GM19438 (cell line): Measurements from ENCODE around the gene LMAN2L.

Source experiments
- ATAC-seq: cut with Tn5 transposase; IDR thresholded peaks from one replicate; pipeline ENCODE4 v1.9.1; 2021; ENCODE audit warnings: low read depth; ENCODE audit not compliant: unreplicated experiment

The LMAN2L gene, protein sequence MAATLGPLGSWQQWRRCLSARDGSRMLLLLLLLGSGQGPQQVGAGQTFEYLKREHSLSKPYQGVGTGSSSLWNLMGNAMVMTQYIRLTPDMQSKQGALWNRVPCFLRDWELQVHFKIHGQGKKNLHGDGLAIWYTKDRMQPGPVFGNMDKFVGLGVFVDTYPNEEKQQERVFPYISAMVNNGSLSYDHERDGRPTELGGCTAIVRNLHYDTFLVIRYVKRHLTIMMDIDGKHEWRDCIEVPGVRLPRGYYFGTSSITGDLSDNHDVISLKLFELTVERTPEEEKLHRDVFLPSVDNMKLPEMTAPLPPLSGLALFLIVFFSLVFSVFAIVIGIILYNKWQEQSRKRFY

DNA sequence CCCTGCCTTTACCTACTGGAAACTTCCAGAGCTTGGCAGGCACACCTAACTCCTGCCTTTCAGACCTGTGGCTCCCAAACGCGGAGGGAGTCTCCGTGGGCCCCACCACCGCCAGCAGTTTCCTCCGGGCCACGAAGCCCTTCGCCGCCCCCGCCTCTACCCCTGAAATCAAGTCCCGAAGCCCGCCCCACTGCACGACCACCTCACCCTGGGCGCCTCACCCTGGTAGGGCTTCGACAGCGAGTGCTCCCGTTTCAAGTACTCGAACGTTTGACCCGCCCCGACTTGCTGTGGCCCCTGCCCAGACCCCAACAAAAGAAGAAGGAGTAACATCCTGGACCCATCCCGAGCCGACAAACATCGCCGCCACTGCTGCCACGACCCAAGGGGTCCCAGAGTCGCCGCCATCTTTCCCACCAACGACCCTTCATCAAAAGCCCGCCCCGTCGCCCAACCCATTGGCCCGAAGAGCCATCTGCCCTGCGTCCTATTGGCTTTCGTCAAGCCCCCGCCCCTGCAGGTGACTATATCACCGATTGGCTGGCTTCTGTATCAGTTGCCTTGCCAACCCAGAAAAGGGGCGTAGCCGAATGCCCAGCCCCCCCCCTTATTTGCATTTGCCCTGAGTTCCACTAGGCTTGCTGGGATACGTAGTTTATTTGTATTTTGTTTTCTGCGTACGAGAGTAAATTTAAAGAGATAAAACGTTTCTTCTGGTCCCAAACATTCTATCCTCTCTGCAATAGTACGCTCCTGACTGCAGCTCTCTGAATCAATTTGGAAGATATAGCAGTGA, at the start of gene LMAN2L:
Gene LMAN2L, minus strand, starts transcription at position 432 of the 796 bp plus-strand sequence. Its CDS starts 24 bp downstream, at position 408.
- peak; percentile 99 for ATAC-seq

DNA sequence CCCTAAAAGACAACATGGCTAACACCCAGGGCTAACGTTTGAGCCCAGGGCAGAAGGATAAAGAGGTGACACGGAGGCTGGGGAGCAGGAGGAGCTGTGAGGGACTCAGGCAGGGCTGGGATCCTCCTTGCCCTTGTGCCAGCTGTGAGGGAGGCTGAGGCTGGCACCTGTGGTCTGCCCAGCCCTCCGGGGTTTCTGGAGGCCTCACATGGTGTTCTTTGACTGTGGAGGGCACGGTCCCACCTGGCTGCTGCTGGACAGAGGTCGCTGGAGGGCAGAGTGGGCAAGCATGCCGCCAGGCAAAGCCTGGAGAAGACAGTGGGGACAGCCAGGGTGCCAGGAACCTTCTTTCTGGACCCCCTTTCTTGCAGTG, 49.4 kb upstream of the LMAN2L start:
- ATAC-seq, result no peak

DNA sequence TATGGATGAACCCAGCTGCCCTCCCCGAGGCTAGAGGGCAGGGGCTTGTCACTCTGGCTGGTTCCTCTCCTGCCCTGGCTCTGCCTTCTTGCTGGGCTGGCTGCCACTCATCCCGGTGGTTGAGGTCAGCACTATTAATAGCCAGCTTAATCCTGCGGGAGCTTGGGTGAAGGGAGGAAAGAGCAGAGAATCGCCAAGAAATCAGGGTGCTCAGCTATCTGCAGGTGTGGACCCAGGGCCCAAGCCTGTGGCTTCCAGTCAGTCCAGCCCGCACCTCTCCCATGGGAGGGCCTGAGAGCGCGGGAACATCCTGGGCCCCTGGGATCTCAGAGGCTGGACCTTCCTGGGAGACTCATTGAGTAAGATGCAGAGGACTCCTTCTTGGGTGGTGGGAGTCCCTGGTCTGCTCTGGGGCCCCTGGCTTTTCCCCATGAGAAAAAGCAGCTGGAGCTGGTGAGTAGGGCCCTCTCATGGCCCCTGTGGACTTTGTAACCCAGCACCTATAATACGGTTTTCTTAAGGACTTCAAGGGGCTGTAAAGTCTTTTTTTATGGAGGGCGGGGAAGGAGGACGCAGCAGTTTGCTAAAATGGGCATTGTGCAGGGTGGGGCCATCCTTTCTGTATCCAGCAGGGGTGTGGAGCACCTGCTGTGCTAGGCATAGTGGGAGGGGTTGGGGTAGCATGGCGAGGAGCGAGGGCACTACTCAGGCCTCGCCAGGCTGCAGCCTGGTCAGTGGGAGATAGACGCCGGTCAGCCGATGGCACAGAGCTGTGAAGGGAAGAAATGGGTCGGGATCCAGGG, 48.8 kb upstream of the LMAN2L start:
- ATAC-seq, result no peak

DNA sequence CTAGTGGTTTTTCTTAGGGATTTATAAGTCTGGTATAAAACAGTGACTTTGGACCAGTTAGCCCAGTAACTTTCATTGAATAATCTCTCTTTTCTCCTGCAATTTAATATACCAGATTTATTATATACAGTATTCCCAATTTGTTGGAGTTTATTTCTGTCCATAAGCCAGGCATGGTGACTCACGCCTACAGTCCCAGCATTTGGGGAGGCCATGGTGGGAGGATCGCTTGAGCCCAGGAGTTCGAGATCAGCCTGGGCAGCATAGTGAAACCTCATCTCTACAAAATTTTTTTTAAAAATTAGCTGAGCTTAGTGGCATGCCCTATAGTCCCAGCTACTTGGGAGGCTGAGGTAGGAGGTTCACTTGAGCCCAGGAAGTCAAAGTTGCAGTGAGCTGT, 47.5 kb upstream of the LMAN2L start:
- ATAC-seq, result no peak

DNA sequence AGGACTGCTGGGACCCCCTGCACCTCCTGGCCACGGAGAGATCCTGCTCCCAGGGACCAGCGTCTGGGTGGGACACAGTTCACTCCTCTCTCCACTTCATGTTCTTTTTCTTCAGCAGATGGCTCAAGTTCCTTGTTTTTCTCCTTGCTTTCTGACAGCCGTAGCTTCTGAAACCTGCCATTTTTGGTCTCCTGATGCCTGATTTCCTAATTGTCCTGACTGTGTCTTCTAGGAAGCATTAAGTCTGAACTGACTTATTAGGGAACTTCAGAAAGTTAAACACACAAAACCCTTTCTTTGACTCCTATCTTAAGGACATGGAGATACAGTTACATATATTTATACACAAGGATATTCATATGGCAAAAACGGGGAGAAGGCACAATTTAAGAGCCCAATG, 43.5 kb upstream of the LMAN2L start:
- ATAC-seq, result no peak

DNA sequence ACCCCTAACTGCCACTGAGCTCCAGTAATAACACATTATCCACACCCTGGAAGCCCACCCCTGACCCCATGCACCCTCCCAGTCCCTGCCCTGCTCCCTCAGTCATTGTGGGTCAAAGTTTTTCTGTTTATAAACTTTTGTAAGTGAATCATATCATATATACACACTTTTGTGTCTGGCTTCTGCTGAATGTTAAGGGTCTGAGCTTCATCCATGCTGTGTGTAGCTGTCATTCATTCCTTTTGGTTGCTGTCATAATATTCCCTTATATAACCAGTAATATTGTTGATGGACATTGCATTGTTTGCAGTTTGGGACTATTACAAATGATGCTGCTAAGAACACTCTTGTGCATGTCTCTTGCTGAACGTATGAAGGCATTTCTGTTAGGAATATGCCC, 35.3 kb upstream of the LMAN2L start:
- ATAC-seq, result no peak

DNA sequence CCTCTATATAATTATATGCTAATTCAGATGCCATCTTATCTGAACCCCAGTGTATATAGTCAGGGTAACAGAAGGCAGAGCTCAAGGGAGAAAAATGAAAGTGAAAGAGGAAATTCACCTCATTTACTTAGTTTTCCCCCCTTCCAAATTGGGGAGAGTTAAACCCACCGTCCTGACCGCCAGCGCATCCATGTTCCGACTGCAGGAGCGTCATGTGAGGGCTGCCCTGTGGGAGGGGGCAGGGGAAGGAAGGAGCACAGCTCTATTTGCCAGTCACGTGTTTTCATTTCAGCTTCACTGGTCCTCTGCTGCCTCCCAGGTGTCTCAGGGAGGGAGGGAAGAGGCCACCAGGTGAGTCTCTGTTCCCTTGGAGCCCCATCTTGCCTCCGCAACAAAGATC, 34.1 kb upstream of the LMAN2L start:
- ATAC-seq, result no peak

DNA sequence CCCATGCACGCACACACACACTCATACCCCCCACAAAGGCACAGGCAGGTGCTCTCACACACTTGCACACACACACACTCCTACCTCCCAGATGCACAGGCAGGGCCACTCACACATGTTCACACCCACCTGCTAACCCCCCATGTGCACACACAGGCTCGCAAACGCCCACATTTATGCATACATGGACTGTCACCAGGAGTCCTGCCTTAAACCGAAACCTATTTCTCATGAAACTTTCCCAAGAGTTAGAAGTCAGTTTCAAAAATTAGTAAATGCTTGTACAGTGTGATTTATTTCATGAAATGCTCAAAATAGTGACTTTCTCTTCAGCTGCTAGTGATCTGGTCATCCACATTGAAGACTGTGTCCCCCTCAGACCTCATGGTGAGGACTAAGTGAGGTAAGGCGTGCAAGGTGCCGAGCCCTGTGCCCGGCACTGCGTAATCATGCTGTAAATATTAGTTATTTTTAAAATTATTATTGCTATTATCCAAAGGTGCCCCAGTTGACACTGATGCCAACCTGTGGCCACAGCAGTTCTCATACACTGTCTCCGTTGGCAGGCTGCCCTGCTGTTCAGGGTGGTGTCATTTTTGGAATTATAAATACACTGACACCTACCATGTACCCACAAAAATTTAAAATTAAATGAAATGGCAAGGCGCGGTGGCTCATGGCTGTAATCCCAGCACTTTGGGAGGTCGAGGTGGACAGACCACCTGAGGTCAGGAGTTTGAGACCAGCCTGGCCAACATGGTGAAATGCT, 33.2 kb upstream of the LMAN2L start:
- ATAC-seq, result no peak

DNA sequence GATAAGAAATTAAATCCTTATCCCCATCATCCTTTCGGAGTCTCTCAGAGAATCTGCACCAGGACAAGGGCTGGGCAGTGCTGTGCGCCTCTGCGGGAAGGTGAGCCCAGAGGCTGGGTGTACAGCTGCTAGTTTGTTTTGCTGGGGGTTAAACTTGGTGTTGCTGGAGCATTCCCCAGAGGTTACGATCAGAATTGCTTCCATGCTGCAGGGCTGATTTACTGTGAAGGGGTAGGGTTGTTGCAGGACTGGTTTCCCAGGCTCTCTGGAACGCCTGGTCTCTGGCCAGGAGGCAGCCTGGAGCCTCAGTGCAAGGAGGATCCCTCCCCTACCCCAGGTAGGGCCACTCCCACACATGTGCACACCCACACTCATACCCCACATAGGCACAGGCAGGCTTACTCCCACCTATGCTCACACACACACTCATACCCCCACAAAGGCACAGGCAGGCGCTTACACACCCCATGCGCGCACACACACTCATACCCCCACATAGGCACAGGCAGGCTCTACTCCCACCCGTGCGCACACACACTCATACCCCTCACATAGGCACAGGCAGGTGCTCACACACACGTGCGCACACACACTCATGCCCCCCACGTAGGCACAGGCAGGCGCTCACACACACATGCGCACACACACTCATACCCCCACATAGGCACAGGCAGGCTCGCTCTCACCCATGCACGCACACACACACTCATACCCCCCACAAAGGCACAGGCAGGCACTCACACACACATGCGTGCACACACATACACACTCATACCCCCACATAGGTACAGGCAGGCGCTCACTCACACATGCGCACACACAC, 32.1 kb upstream of the LMAN2L start:
- no peak for ATAC-seq

DNA sequence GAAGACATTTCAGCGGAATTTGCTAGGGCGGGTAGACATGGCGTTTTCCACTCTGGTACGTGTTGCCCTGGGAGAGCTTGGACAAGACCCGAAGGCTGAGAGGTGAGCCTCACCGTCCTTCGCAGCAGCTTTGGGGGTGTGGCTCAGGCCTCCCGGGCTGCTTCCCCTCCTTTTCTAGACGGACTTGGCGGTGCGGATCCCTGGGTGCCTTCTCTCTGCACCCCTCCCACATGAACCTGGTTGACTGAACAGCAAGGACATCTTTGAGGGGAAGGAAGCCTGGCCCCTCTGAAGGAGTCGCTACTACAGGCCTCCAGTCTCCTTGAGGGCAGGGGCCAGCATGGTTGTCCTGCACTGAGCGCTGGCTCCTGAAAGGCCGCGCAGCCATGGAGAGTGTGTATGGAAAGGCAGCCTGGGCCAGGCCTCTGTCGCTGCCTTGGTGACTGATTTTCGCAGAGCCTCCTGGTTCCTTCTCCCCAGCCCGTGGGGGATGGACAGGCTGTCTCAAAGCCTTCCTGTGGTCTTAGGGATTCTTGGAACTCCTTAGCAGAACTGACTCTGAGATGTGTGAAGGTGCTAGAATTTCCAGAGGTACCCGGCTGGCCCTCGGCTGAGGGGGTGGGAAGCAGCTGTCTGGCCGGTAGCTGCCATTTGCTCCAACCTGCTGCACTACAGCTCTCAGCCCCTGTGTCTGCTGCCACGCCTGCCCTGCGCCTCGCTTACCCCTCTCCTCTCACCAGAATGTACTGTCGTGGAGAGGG, 30.8 kb upstream of the LMAN2L start:
- ATAC-seq, result no peak

DNA sequence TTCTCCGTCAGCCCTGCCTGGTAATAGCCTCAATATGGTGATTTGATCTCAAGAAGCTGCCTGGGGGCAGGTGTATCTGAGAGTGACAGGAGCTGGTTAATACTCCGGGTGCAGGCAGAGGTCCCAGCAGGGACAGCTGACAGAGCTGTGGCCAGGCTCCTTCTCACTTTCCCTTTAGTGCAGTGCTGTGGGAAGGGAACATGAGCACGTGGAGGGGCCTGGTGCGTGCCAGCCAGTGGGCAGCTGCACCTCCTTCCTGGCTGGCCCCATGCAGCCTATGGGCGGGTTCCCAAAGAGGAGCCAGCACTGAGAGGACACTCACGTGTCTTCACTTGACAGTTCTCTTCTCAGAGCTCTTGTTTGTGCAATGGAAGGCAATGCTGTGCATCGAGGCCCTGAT, 29.9 kb upstream of the LMAN2L start:
- ATAC-seq, result no peak

DNA sequence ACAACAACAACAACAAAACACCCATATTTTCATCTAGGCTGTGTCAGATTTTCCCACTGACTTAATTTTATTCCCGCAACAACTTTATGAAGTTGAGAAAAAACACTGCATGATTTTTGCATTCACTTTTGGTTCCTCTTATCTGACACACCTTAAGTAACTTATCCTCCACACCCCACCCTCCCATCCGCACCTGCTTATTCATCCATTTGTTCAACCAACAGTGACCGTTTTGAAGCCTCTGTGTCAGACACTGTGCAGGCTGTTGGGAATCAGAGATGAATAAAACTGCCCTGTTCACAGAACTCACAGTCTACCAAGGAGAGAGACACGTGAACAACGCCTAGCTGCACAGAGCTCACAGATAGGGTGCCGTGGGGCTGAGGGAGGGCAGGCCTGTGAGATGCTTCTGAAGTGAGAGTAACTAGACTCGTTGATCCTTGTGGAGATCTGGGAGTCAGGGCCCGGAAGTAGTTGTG, 28.3 kb upstream of the LMAN2L start:
- ATAC-seq, result no peak

DNA sequence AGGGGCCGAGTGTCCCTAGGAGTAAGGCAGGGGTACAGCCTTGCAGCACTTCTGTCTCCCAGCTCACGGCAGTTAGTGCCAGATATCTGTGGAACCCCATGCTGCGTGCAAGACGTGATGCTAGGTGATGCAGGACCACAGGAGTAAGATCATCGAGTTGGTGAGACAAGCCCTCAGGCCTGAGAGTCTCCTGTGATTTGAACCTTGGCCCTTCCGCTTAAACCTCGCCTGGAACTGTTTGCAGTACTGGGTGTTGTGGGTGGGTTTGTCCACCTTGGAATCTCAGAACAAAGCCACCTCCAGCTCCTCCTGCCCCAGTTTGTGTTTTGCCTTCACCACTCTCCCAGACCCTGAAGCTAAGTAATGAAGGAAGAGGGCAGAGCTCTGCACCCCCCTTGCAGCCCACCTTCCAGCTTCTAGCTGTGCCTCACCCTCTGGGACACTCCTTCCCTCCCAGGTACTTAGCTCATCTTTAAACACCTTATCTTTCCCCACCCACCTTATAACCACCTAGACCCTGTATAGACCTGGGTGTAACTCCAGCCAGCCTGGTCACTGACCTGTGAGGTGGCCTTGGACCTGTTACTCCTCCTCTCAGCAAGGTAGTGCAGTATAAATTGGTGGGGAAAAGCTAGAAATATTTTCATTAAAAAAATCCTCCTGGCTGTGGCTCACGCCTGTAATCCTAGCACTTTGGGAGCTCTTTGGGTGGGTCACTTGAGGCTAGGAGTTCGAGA, 27.4 kb upstream of the LMAN2L start:
- ATAC-seq, result no peak

DNA sequence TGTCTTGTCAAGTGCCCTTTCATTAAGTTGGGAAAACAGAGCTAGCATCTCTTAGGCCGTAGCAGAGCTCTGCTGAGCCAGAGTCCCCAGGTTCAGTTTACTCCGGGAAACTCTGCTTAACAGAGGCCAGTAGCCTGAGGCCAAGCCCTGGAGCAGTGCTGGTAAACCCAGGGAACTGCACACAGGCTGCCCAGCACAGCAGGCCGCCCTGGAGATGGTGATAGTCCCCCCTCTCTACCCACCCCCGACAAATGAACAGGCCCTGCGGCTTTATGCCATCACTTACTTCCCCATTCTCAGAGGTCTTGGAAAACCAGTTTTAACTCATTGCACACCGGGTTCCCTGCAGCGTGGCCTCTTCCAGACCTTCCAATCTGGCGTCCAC, 24.4 kb upstream of the LMAN2L start:
- ATAC-seq, result no peak

DNA sequence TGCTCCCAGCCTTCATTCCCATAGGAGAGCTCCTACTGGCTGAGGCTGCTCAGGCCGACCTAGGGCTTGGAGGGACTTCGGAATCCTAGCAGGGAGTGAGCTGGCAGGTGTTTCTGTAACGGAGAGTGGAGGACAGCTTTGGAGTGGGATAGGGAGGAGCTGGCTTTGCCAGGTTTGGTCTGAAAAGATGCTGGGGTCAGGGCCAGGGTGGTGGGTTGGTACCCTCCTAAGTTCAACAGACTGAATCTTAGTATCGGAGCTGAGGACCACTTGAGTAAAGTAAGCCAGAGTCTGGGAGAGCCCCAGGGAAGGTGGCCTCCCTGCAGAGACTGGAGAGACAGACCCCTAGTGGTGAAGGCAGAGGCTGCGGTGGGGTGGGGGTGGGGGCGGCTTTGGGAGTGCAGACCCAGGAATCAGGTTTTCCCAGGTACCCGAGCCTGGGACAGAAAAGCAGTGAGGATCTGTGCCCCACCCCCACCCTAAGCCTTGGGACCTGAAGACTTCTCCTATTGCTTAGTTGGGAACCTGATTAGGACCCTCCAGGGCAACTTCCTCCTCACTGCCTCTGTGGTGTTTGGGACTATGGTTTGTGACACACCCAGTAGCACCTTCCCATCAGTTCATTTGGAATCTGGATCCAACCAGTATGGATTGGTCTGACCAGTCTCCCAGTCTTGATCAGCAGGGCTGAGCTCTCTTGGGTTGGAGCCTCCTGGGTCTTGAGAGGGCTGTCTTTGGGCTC, 23.8 kb upstream of the LMAN2L start:
- ATAC-seq, result no peak

DNA sequence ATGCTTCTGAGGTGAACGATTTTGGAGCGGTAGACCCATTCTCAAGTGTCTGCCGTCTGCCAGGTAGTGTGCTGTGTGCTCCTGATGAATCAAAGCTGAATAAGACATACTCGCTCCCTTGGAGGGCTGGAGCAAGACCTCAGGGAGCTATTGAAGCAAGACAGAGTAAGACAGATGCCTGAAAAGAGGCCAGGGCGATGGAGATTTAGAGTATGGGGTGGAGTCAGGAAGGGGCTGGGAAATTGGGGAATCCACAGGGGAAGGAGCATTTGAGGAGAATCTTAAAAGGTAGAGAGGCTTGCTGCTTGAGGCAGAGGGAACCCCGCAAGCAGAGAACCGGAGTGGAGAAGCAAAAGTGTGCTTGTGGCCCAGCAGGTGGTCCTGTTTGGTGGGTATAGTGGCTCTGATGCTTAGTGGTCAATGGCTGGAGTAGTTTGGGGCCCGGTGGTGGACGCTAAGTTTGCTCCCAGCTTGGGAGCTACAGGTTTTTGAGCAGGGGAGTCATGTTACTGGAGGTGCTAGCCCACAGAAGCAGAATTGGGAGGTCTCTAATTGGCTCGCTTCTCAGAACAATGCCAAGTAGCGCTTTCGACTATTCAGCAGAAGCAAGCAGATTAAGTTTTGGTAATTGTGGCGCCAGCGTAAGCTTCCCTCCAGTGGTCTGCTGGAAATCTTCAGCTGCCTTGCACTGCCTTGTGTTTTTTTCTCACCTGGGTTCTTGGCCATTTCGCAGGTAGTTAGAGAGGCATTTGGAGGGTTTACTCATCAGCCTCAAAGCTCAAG, 22.9 kb upstream of the LMAN2L start:
- no peak for ATAC-seq
